Mesenteric fat pad (tissue), 1 donor: ENCODE data around the gene TANGO2. TPM values are rescaled to one million over a fixed set of nuclear protein-coding genes. Genes with fewer than 3 reads are reported as not detected.

ENCODE experiments used
- DNase-seq: peaks from one replicate; pipeline ENCODE4 v3.0.0-alpha.2; 2020; ENCODE audit warnings: low spot score
- total RNA-seq: library from RNA; stranded (reverse); fragmentation: NEBNext Ultra II Directional; extraction: Animal tissue kit (Norgen Biotek cat#: 25700); gene quantifications from one replicate; pipeline ENCODE4 v1.2.1, GENCODE V29; 2021
- donor health status: DM: yes; HTN: yes; CAD: no.

TANGO2 gene
- total RNA-seq, 1 donor from 2014 or later: 34.8 TPM

- DNase-seq: no peak
Measured at GRCh38 chr22:20096574-20097420, 75.9 kb downstream of the TANGO2 start.

DNA sequence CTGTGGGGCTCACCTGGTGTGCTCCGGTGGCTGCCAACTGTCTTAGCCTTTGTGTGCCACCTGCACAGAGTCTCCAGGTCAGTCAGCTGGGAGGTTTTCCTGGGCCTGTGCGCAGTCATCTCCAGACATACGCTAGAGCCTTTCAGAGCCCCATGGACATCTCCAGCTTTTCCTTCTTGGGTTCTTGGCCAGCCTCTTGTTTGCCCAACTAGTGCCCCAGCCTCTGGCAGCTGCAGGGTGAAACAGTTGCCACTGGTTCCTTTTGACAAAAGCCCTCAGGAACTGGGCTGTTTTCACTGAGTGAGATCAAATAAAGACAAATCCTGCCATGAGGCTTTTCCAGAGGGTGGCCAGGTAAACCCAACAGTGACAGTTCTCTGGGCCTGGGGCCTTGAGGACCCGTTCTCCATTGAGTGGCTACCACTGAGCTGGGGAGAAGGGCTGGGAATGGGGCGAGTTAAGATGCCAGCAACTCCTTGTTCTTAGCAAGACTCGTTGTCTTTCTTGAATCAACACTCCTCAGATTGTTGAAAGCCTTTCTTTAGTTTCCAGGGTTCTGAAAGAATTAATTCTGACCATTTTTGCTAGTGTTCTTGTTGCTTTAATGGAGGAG is 78.3 kb downstream of the TANGO2 start:
- DNase-seq: no peak

GRCh38 chr22:20101638-20102037 is 80.7 kb downstream of the TANGO2 start:
- no peak for DNase-seq

DNA sequence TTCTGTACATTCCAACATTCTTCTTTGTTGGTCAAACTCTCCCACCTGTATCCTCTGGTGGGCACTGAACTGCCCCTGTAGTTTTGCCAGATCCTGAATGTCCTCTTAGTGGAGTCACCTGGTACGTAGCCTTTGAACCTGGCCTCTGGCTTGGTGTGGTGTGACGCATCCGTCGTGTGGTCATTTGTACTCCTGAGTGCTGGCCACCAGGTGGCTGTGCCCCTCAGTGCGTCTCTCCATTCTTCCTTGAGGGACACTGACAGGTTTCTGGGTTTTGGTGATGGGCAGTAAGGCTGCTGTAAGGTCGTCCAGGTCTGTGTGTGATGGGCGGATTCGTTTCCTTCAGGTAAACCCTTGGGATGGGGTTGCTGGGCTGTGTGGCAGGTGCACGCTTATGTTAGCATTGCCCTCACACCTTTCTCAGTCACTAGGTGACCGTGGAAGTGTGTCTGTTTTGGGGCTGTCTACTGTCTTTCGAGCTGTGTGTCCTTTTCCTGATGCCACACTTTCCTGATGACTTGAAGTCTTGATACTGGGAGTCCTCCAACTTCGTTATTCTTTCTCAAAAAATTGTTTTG is 81.4 kb downstream of the TANGO2 start:
- no peak for DNase-seq

- no peak for DNase-seq
Measured at GRCh38 chr22:20105456-20106204, 84.7 kb downstream of the TANGO2 start.

DNA sequence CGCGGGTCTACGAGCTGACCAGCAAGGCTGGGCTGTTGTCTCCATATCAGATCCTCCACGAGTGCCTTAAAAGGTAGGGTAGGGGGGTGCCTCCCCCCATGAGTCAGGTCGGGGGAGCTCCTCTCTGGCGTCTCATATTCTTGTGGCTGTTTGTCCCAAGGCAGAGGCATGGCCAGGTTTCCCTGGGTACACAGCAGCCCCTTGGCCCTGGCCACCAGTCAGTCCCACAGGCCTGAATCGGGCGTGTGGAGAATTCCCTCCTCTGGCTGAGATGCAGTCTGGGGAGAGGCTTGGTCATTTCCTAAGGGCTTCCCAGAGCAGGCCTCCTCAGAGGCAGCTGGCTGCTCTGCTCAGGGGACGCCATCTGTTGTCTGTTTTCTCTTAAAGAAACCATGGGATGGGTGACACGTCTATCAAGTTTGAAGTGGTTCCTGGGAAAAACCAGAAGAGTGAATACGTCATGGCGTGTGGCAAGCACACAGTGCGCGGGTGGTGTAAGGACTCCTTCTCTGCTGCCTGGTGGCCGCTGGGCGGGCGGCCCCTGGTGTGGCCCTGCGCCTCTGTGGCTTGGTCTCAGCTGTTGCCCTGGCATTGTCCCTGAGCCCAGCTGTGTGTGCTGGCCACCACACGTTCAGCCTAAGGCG is 85.4 kb downstream of the TANGO2 start:
- DNase-seq: no peak

DNA sequence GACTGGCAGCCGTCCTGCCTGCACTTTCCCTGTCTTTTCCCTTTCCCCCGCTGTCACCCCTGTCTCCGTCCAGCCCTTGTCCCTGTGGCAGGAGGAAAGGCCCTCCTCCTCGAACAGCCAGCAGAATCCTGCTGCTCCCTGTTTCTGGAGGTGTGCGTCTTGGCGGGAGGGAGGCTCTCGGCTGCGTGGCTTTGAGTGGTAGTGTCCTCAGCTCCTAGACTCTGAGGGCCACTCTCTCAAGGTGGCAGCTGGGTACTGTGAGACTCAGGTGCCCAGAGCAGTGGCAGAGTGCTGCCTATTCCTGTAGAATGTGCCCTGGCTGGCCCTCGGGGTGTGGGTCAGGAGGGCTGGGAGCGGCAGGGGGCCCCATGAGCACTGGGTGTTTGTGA is 85.9 kb downstream of the TANGO2 start:
- no peak for DNase-seq

DNA sequence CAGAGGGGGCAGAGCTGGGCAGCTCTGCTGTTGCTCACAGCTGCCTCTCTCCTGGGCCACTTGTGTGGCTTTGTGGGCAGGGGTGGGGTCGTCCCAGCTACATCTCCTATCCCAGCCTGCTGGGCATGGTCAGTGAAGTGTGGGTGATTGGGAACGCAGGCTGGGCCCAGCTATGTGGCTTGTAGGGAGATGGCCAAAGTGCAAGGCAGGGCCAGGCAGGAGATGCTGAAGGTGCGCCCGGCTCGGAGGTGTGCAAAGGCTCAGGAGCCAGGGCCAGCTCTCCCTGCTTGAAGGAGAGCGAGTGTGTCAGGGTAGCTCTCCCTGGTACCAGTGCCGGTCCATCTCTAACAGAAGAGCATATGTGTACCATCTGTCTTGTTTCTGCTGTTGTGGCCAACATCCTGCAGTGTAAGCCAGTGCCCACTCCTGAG is 86.6 kb downstream of the TANGO2 start:
- DNase-seq: no peak

GRCh38 chr22:20107951-20108756 is 87.2 kb downstream of the TANGO2 start:
- no peak for DNase-seq

DNA sequence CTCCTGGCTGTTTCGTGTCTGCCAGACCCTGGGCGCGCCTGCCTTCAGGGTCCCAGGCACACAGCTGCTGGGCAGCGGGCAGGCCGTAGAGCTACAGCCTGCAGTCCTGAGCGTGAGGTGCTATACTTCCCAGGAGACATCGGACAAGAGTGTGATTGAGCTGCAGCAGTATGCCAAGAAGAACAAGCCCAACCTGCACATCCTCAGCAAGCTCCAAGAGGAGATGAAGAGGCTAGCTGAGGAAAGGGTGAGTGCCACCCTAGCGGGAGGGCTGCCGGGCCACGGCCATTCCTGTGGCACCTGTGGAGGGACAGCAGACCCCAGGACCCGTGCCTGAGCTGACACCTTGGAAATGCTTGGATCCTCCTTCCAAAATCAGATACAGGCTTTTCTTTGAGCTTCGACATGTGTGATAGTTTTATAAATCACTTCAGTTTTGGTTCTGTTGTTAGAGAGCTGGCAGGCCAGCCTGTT is 87.9 kb downstream of the TANGO2 start:
- no peak for DNase-seq

DNA sequence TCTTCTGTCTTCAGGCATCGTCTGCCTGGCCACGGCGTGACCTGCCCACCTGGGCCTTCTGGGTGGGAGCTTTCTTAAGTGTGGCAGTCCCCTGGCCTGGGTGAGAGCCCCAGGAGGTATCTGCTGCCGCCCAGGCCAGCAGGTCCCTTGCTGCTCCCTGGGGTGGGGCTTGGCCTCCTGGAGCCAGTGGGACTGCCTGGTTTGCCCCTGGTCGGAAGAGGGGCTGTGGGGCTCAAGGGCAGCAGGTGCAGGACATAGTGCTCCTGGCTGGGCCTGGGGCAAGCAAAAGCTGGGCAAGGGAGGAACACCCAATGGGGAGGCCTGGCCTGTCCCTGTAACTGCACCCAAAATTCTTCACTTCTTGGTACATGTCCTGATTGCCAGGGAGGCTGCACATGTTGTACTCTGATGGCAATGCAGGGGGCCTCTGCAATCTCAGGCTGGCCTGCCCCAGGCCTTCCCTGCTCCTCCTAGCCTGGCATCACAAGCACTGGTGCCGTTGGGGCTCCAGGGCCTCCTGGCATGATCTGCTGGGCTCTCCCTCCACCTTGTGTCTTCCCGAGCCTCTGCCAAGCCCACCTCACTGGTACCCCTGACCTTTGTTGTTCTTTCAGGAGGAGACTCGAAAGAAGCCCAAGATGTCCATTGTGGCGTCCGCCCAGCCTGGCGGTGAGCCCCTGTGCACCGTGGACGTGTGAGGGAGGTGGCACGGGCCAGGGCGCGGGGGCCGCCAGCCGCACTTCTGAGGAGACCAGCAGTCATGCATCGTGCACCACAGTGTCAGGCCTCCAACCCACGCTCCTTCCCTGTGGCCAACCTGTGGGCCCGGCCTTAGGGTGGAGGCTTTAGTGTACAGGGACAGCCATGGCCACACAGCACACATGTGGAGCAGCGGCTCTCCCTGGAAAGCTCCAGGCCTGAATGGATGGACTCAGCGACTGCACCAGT is 88.8 kb downstream of the TANGO2 start:
- no peak for DNase-seq

- no peak for DNase-seq
Measured at GRCh38 chr22:20110359-20110985, 89.6 kb downstream of the TANGO2 start.

- no peak for DNase-seq
Measured at GRCh38 chr22:20111045-20111688, 90.3 kb downstream of the TANGO2 start.

DNA sequence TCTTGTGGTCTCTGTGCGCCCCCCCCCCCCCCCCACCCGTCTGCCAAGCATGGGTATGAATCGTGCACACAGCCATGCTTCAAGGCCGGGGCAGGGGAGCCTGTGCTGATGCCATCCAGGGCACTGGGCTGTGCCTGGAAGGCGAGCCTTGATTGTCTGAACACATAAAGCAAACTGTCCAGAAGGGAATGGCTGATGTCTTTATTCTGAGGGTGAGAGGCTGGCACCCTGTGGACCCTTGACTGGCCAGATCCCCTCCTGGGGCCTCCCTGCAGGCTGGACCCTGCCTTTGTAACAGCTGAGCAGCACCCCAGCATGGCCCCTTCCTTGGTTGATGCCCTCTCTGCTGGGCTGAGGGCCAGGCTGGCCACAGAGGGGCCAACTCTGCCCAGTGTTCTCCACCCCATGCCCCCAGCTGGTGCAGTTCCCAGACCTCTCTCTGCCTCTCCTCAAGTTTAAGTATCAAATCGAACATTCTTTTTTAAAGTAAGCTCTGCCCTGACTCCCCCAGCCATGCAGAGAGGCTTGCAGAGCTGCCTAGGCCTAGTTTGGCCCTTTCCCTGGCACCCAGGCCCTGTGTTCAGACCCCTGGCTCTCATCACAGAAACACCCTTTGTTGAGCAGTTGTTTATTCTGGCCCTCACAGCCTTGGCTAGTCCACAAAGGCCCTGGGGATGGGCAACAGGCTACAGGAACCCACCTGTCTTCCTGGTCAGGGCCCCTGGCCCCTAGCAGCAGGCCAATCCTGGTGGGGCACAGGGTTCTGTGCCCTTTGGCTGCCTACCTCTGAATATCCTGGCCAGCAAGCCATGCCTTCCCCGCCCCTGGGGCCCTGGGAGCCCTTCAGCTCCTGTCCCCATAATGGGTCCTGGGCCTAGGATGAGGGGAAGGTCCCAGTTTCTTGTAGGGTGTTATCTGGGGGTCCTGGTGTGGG is 91.0 kb downstream of the TANGO2 start:
- DNase-seq: no peak

GRCh38 chr22:20112623-20113511 is 92.0 kb downstream of the TANGO2 start:
- no peak for DNase-seq
